Astrocyte (in vitro differentiated cells and primary cell): ENCODE results near the gene GALR1. TPM values are rescaled to one million over a fixed set of nuclear protein-coding genes. Genes with fewer than 3 reads are reported as not detected.

Experiments
- DNase-seq: peaks from one replicate; pipeline ENCODE4 v3.0.0-alpha.2; 2010; ENCODE audit warnings: low read depth
- FAIRE-seq: peaks from 2 replicates; lab custom pipeline; 2011; peaks lifted over from hg19 to GRCh38; lab: Jason Lieb, UNC
- H2AFZ ChIP-seq: 2 replicates; pipeline ENCODE4 v1.6.0; 2012; ENCODE audit warnings: low read depth, low read length, inconsistent platforms
- H3K27ac ChIP-seq: 2 replicates; pipeline ENCODE4 v1.5.1; 2011; ENCODE audit warnings: low read depth, low read length, inconsistent platforms
- H3K27me3 ChIP-seq: 2 replicates; pipeline ENCODE4 v1.6.0; 2011; ENCODE audit warnings: low read length, inconsistent platforms; ENCODE audit not compliant: insufficient read depth
- H3K36me3 ChIP-seq: 2 replicates; pipeline ENCODE4 v1.5.1; 2011; ENCODE audit warnings: low read length, inconsistent platforms; ENCODE audit not compliant: insufficient read depth
- H3K4me1 ChIP-seq: 2 replicates; pipeline ENCODE4 v1.5.1; 2011; ENCODE audit warnings: low read length, inconsistent platforms; ENCODE audit not compliant: insufficient read depth
- H3K4me2 ChIP-seq: 2 replicates; pipeline ENCODE4 v1.6.0; 2012; ENCODE audit warnings: low read length, inconsistent platforms
- H3K4me3 ChIP-seq: 2 replicates; pipeline ENCODE4 v1.5.1; 2011; ENCODE audit warnings: low read depth, mild to moderate bottlenecking, low read length, inconsistent platforms; ENCODE audit not compliant: insufficient read depth
- H3K79me2 ChIP-seq: 2 replicates; pipeline ENCODE4 v1.6.0; 2012; ENCODE audit warnings: mild to moderate bottlenecking, low read length, inconsistent platforms; ENCODE audit not compliant: insufficient read depth
- H3K9ac ChIP-seq: 2 replicates; pipeline ENCODE4 v1.6.0; 2012; ENCODE audit warnings: mild to moderate bottlenecking, low read length, inconsistent platforms
- H3K9me3 ChIP-seq: 2 replicates; pipeline ENCODE4 v1.5.1; 2012; ENCODE audit warnings: low read depth, mild to moderate bottlenecking, low read length, inconsistent platforms; ENCODE audit not compliant: insufficient read depth
- H4K20me1 ChIP-seq: 2 replicates; pipeline ENCODE4 v1.6.0; 2012; ENCODE audit warnings: low read length, inconsistent platforms; ENCODE audit not compliant: insufficient read depth
- H3K27ac Mint-ChIP-seq: one replicate; pipeline ENCODE4 v1.8.0; 2021; ENCODE audit warnings: mild to moderate bottlenecking, mixed read lengths; ENCODE audit not compliant: unreplicated experiment
- H3K27me3 Mint-ChIP-seq: one replicate; pipeline ENCODE4 v1.8.0; 2021; ENCODE audit warnings: low read depth, mixed read lengths; ENCODE audit not compliant: unreplicated experiment
- H3K36me3 Mint-ChIP-seq: one replicate; pipeline ENCODE4 v1.8.0; 2021; ENCODE audit warnings: low read depth, mixed read lengths; ENCODE audit not compliant: unreplicated experiment
- H3K4me1 Mint-ChIP-seq: one replicate; pipeline ENCODE4 v1.8.0; 2021; ENCODE audit warnings: low read depth, mixed read lengths; ENCODE audit not compliant: unreplicated experiment
- H3K4me3 Mint-ChIP-seq: one replicate; pipeline ENCODE4 v1.8.0; 2021; ENCODE audit warnings: mild to moderate bottlenecking, moderate library complexity, mixed read lengths; ENCODE audit not compliant: unreplicated experiment
- H3K9me3 Mint-ChIP-seq: one replicate; pipeline ENCODE4 v1.8.0; 2021; ENCODE audit warnings: mild to moderate bottlenecking, mixed read lengths; ENCODE audit not compliant: unreplicated experiment
- CTCF ChIP-seq: IDR thresholded peaks from 2 replicates; pipeline ENCODE4 v1.5.1; 2011; ENCODE audit warnings: low read depth, mild to moderate bottlenecking, inconsistent platforms, low read length, moderate library complexity; ENCODE audit not compliant: insufficient read depth
- EZH2 ChIP-seq: IDR thresholded peaks from 2 replicates; pipeline ENCODE4 v1.6.1; 2012; ENCODE audit warnings: mild to moderate bottlenecking, low read length, inconsistent platforms; ENCODE audit not compliant: insufficient read depth
- total RNA-seq: library from RNA; stranded (reverse); gene quantifications from 2 replicates; pipeline ENCODE4 v1.2.1, GENCODE V29; 2021

Gene GALR1
- total RNA-seq, 1 donor from 2014 or later = not detected

GRCh38 chr18:77304268-77304667 lies 54.6 kb downstream of the GALR1 start:
- Histone ChIP-seq H3K4me1 (no peaks in the 10 kb centered on the region), H3K4me2 (no peak overlapping the region), H3K4me3 (no peak overlapping the region), H4K20me1 (no peaks in the 10 kb centered on the region), H3K27ac (no peak overlapping the region), H2AFZ (no peak overlapping the region), H3K9me3 (no peaks in the 10 kb centered on the region), H3K9ac (no peak overlapping the region), H3K36me3 (no peaks in the 10 kb centered on the region), H3K79me2 (no peaks in the 10 kb centered on the region), H3K27me3 (no peaks in the 10 kb centered on the region)
- TF ChIP-seq EZH2 (no peak), CTCF (no peak)
- H3K27ac Mint-ChIP-seq = no peak overlapping the region
- H3K36me3 Mint-ChIP-seq = no peaks in the 10 kb centered on the region
- H3K27me3 Mint-ChIP-seq = peaks cover 17% of the 10 kb centered on the region
- H3K4me1 Mint-ChIP-seq = no peaks in the 10 kb centered on the region
- DNase-seq (no peak), FAIRE-seq (no peak)
- no peaks in the 10 kb centered on the region for H3K9me3 Mint-ChIP-seq
- H3K4me3 Mint-ChIP-seq = no peak overlapping the region

GRCh38 chr18:77305676-77306075 lies 56.0 kb downstream of the GALR1 start:
- no peaks in the 10 kb centered on the region for H3K79me2 ChIP-seq
- no peaks in the 10 kb centered on the region for H3K9me3 Mint-ChIP-seq
- FAIRE-seq = no peak

More at GRCh38 chr18:77305676-77306075, 56.0 kb downstream of the GALR1 start:
- no peaks in the 10 kb centered on the region for H4K20me1 ChIP-seq
- no peaks in the 10 kb centered on the region for H3K4me1 ChIP-seq
- Mint-ChIP-seq H3K4me3 (no peak overlapping the region), H3K27me3 (peaks cover 15% of the 10 kb centered on the region), H3K36me3 (no peaks in the 10 kb centered on the region), H3K27ac (no peak overlapping the region), H3K4me1 (no peaks in the 10 kb centered on the region)
- no peaks in the 10 kb centered on the region for H3K36me3 ChIP-seq
- H3K4me3 ChIP-seq = no peak overlapping the region
- H3K9ac ChIP-seq = no peak overlapping the region
- DNase-seq = no peak
- TF ChIP-seq EZH2 (no peak), CTCF (no peak)
- H3K9me3 ChIP-seq = no peaks in the 10 kb centered on the region
- no peak overlapping the region for H2AFZ ChIP-seq
- H3K27ac ChIP-seq = no peak overlapping the region
- H3K27me3 ChIP-seq = no peaks in the 10 kb centered on the region
- no peak overlapping the region for H3K4me2 ChIP-seq
